SK-N-SH treated with all-trans-retinoic acid at 6 μM for 48 hours (cell line): Measurements from ENCODE around the gene SPATS2L.

ENCODE experiments used
- ARNTL ChIP-seq: fragments of 450-650 bp; formaldehyde crosslinking; IDR thresholded peaks from 2 replicates; pipeline ENCODE4 v1.5.0; 2020; ENCODE audit warnings: low read depth, mild to moderate bottlenecking, moderate library complexity, borderline replicate concordance
- ESRRG ChIP-seq: fragments of 250-450 bp; sonication (Bioruptor Pico); IDR thresholded peaks from 2 replicates; pipeline ENCODE4 v1.6.1; 2021; ENCODE audit warnings: mild to moderate bottlenecking
- OSR1 ChIP-seq: fragments of 250-450 bp; sonication (Bioruptor Pico); IDR thresholded peaks from 2 replicates; pipeline ENCODE4 v1.8.0; 2022; ENCODE audit warnings: moderate library complexity, mild to moderate bottlenecking, inconsistent platforms
- PATZ1 ChIP-seq: fragments of 250-450 bp; sonication (Bioruptor Pico); IDR thresholded peaks from 2 replicates; pipeline ENCODE4 v1.8.0; 2020; ENCODE audit warnings: mild to moderate bottlenecking, moderate library complexity, borderline replicate concordance
- RARB ChIP-seq: fragments of 250-450 bp; sonication (Bioruptor Pico); IDR thresholded peaks from 2 replicates; pipeline ENCODE4 v1.8.0; 2021; ENCODE audit warnings: mild to moderate bottlenecking, moderate library complexity
- SNAI2 ChIP-seq: fragments of 250-450 bp; sonication (Bioruptor Pico); IDR thresholded peaks from 2 replicates; pipeline ENCODE4 v1.5.0; 2020; ENCODE audit warnings: mild to moderate bottlenecking, moderate library complexity
- ZC3H10 ChIP-seq: fragments of 250-450 bp; sonication (Bioruptor Pico); IDR thresholded peaks from 2 replicates; pipeline ENCODE4 v1.5.1; 2021; ENCODE audit warnings: mild to moderate bottlenecking, moderate library complexity

- TF ChIP-seq ARNTL (CRISPR knock-in tag) = no peak
- TF ChIP-seq ZC3H10 (CRISPR knock-in tag) = no peak
- no peak for TF ChIP-seq RARB (CRISPR knock-in tag)
- TF ChIP-seq PATZ1 (CRISPR knock-in tag) = no peak
- no peak for TF ChIP-seq OSR1 (CRISPR knock-in tag)
- TF ChIP-seq ESRRG = no peak
- TF ChIP-seq SNAI2 (CRISPR knock-in tag) = no peak
These were observed 53.9 kb downstream of the SPATS2L start for GRCh38 chr2:200360364-200360763.
